Left ventricle myocardium inferior (tissue), 1 donor: ENCODE measurements around the gene RIN3. TPM values are rescaled to one million over a fixed set of nuclear protein-coding genes. Genes with fewer than 3 reads are reported as not detected.

Experiments
- DNase-seq: peaks from one replicate; pipeline ENCODE4 v3.0.0-alpha.2; 2020
- H3K27ac ChIP-seq: fragments of 200-600 bp; replicated peaks from 2 replicates; pipeline ENCODE4 v1.8.0; 2021
- H3K27me3 ChIP-seq: fragments of 200-600 bp; 2 replicates; pipeline ENCODE4 v1.8.0; 2021; ENCODE audit warnings: low read depth
- H3K36me3 ChIP-seq: fragments of 200-600 bp; 2 replicates; pipeline ENCODE4 v1.8.0; 2021
- H3K4me1 ChIP-seq: fragments of 200-600 bp; 2 replicates; pipeline ENCODE4 v1.8.0; 2021
- H3K4me3 ChIP-seq: fragments of 200-600 bp; 2 replicates; pipeline ENCODE4 v1.8.0; 2021; ENCODE audit warnings: mild to moderate bottlenecking, moderate library complexity
- H3K9me3 ChIP-seq: fragments of 200-600 bp; replicated peaks from 2 replicates; pipeline ENCODE4 v1.8.0; 2021
- CTCF ChIP-seq: fragments of 200-600 bp; IDR thresholded peaks from 2 replicates; pipeline ENCODE4 v1.8.0; 2021; ENCODE audit warnings: antibody characterized with exemption, mild to moderate bottlenecking, borderline replicate concordance
- intact Hi-C: fragments of 100-400 bp; cut with micrococcal nuclease; formaldehyde crosslinking; loops from one replicate; pipeline ENCODE4 v1.11.0; 2022
- total RNA-seq: library from RNA; stranded (reverse); fragmentation: NEBNext Ultra II Directional; extraction: Animal tissue kit (Norgen Biotek cat#: 25700); gene quantifications from one replicate; pipeline ENCODE4 v1.2.1, GENCODE V29; 2021
- donor health status: DM: no; HTN: yes; CAD: no; lungs with severe emphysema.

The RIN3 gene
- total RNA-seq, 1 donor from 2014 or later, result 13.8 TPM

DNA sequence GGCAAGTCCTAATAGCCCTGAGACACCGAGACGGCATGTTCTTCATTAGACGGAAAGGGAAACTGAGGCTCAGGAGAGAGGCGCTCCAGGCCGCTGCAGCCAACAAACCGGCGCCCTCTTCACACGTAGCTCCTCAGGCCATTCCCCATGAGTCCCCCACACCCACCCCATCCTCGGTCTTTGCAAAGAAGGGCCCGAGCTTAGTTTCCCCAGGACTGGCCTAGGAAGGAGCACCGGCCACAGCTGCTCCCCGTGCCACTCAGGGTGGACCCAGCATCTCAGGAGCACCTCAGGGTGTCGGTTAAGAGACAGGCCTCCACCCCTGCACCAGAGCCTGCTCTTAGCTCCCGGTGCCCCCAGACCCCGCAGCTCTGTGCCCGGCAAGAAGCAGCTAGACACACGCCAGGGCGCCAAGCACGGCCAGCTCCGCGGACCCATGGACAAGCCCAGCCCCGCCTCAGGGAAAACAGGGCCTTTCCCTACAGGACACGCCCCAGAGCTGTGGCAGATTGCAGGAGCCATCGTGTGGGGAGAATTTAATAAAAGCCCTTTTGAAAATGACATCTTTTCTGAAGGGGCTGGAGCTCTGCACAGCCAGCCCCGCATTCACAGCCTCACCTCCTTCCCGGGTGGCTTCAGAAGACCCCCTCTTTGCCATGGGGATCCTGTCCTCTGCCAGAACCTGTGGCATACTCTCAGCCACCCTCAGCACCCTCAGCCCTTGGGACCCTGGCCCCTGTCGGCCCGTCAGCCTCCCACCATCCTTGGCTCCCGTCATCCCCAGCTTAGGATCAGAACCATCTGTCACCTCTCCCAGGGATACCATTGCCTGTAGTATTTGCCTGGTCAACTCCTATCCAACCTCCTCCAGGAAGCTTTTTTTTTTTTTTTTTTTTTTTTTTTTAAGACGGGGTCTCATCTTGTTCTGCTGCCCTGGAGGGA, 175.1 kb downstream of the RIN3 start:
- no peak for DNase-seq
- Histone ChIP-seq H3K27me3 (no peaks in the 10 kb centered on the region), H3K4me3 (peak overlapping the region; percentile 67), H3K4me1 (peaks cover 37% of the 10 kb centered on the region), H3K36me3 (peaks cover 13% of the 10 kb centered on the region), H3K27ac (no peak overlapping the region), H3K9me3 (no peaks in the 10 kb centered on the region)
- intact Hi-C loops, result loop anchor here (10.0 kb wide), 1 partner anchor 554 kb away; no protein-coding TSS in a partner anchor
- TF ChIP-seq CTCF, result no peak

- intact Hi-C loops, result no loop called here
- DNase-seq, result no peak
Observed at GRCh38 chr14:92690171-92691011, 176.8 kb downstream of the RIN3 start.

DNA sequence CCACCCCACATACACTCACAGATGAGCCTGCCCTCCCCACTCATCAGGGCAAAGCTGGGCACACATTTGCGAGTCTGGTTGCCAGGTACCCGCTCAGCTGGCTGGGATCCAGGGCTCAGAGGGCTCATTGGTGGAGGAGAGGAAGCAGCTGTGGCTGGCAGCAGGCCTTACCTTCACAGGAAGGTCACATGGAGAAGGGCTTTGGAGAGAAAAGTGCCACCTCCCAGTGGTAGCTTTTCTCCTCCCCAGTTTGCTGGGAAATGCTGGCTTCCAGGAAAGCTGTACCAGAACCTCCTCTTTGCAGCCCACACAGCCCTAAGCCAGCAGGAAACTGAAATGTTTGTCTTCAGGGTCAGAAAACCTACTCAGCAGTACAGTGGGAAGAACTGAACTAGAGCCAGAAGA, 179.2 kb downstream of the RIN3 start:
- H3K27ac ChIP-seq, result peak overlapping the region; percentile 66
- H3K9me3 ChIP-seq, result no peaks in the 10 kb centered on the region
- DNase-seq, result peak; percentile 89
- peak; percentile 9 for TF ChIP-seq CTCF
- H3K36me3 ChIP-seq, result no peaks in the 10 kb centered on the region
- no peak overlapping the region for H3K4me3 ChIP-seq
- H3K27me3 ChIP-seq, result no peaks in the 10 kb centered on the region
- peaks cover 28% of the 10 kb centered on the region for H3K4me1 ChIP-seq
- intact Hi-C loops, result no loop called here

More at GRCh38 chr14:92690171-92691011, 176.8 kb downstream of the RIN3 start:
- no peaks in the 10 kb centered on the region for H3K27me3 ChIP-seq
- H3K27ac ChIP-seq, result no peak overlapping the region
- H3K4me3 ChIP-seq, result no peak overlapping the region
- peaks cover 6% of the 10 kb centered on the region for H3K36me3 ChIP-seq
- peak; percentile 65 for TF ChIP-seq CTCF
- peaks cover 42% of the 10 kb centered on the region for H3K4me1 ChIP-seq
- no peaks in the 10 kb centered on the region for H3K9me3 ChIP-seq

- intact Hi-C loops, result no loop called here
- H3K4me3 ChIP-seq, result no peak overlapping the region
- H3K36me3 ChIP-seq, result no peaks in the 10 kb centered on the region
- H3K27me3 ChIP-seq, result no peaks in the 10 kb centered on the region
- no peak overlapping the region for H3K27ac ChIP-seq
- no peaks in the 10 kb centered on the region for H3K9me3 ChIP-seq
- no peak for DNase-seq
- TF ChIP-seq CTCF, result no peak
- peaks cover 24% of the 10 kb centered on the region for H3K4me1 ChIP-seq
Observed at GRCh38 chr14:92693998-92694795, 180.6 kb downstream of the RIN3 start.

- no peak overlapping the region for H3K27ac ChIP-seq
- no peaks in the 10 kb centered on the region for H3K36me3 ChIP-seq
- H3K27me3 ChIP-seq, result no peaks in the 10 kb centered on the region
- H3K4me1 ChIP-seq, result peaks cover 24% of the 10 kb centered on the region
- no peaks in the 10 kb centered on the region for H3K9me3 ChIP-seq
- intact Hi-C loops, result no loop called here
- no peak for TF ChIP-seq CTCF
- H3K4me3 ChIP-seq, result no peak overlapping the region
- DNase-seq, result no peak
Observed at GRCh38 chr14:92694807-92695206, 181.2 kb downstream of the RIN3 start.
